Measurements from ENCODE around the gene CLVS2.

DNA sequence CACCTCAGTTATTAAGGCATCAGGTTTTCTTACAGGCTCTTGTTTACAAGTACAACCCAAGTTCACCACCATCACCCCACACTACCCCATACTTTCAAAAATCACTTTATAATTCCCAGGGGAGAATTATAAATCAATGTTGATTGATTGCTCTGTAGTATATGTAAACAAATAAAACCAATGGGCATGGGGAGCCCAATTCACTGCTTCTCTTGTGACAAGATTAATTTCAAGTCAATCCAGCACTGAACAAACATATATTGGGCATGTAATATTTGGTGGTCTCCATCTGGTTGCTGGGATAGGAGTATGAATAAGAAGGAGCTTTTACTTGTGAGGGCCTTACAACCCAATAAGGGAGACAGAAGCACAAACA, 95.8 kb downstream of the CLVS2 start:
- TF ChIP-seq, protein P1, sequence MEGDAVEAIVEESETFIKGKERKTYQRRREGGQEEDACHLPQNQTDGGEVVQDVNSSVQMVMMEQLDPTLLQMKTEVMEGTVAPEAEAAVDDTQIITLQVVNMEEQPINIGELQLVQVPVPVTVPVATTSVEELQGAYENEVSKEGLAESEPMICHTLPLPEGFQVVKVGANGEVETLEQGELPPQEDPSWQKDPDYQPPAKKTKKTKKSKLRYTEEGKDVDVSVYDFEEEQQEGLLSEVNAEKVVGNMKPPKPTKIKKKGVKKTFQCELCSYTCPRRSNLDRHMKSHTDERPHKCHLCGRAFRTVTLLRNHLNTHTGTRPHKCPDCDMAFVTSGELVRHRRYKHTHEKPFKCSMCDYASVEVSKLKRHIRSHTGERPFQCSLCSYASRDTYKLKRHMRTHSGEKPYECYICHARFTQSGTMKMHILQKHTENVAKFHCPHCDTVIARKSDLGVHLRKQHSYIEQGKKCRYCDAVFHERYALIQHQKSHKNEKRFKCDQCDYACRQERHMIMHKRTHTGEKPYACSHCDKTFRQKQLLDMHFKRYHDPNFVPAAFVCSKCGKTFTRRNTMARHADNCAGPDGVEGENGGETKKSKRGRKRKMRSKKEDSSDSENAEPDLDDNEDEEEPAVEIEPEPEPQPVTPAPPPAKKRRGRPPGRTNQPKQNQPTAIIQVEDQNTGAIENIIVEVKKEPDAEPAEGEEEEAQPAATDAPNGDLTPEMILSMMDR (IDR thresholded peaks at IDR 0.05; ENCODE audit: low read depth, low read length, missing input control) = no peak
- TF ChIP-seq YY1 (IDR thresholded peaks at IDR 0.05) (no peak), HNF4G (IDR thresholded peaks at IDR 0.05) (no peak), RAD21 (IDR thresholded peaks at IDR 0.05) (no peak), RXRA (IDR thresholded peaks at IDR 0.05) (no peak), SP1 (IDR thresholded peaks at IDR 0.05) (no peak)
- TF ChIP-seq, protein P2, sequence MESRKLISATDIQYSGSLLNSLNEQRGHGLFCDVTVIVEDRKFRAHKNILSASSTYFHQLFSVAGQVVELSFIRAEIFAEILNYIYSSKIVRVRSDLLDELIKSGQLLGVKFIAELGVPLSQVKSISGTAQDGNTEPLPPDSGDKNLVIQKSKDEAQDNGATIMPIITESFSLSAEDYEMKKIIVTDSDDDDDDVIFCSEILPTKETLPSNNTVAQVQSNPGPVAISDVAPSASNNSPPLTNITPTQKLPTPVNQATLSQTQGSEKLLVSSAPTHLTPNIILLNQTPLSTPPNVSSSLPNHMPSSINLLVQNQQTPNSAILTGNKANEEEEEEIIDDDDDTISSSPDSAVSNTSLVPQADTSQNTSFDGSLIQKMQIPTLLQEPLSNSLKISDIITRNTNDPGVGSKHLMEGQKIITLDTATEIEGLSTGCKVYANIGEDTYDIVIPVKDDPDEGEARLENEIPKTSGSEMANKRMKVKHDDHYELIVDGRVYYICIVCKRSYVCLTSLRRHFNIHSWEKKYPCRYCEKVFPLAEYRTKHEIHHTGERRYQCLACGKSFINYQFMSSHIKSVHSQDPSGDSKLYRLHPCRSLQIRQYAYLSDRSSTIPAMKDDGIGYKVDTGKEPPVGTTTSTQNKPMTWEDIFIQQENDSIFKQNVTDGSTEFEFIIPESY (IDR thresholded peaks at IDR 0.05) = no peak
- TF ChIP-seq, protein P3, sequence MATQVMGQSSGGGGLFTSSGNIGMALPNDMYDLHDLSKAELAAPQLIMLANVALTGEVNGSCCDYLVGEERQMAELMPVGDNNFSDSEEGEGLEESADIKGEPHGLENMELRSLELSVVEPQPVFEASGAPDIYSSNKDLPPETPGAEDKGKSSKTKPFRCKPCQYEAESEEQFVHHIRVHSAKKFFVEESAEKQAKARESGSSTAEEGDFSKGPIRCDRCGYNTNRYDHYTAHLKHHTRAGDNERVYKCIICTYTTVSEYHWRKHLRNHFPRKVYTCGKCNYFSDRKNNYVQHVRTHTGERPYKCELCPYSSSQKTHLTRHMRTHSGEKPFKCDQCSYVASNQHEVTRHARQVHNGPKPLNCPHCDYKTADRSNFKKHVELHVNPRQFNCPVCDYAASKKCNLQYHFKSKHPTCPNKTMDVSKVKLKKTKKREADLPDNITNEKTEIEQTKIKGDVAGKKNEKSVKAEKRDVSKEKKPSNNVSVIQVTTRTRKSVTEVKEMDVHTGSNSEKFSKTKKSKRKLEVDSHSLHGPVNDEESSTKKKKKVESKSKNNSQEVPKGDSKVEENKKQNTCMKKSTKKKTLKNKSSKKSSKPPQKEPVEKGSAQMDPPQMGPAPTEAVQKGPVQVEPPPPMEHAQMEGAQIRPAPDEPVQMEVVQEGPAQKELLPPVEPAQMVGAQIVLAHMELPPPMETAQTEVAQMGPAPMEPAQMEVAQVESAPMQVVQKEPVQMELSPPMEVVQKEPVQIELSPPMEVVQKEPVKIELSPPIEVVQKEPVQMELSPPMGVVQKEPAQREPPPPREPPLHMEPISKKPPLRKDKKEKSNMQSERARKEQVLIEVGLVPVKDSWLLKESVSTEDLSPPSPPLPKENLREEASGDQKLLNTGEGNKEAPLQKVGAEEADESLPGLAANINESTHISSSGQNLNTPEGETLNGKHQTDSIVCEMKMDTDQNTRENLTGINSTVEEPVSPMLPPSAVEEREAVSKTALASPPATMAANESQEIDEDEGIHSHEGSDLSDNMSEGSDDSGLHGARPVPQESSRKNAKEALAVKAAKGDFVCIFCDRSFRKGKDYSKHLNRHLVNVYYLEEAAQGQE (IDR thresholded peaks at IDR 0.05) = no peak

Measured in liver (tissue), 3 donors.